Tibial nerve (tissue), 4 donors: ENCODE results near the gene NQO2. TPM values are rescaled to one million over a fixed set of nuclear protein-coding genes. Genes with fewer than 3 reads are reported as not detected.

Experiments
- DNase-seq, 2 donors: peaks; one replicate each; pipeline ENCODE4 v3.0.0-alpha.2; 2019; ENCODE audit warnings: low spot score in 2 of 2
- H3K27ac ChIP-seq, 4 donors: fragments of 200-600 bp; sonication (generic) in 3 of 4; one replicate each; pipeline ENCODE4 v1.5.1; 2017 to 2019; ENCODE audit warnings: mild to moderate bottlenecking in 1 of 4
- H3K27me3 ChIP-seq, 2 donors: fragments of 200-600 bp; sonication (generic) in 1 of 2; one replicate each; pipeline versions ENCODE4 v1.5.1 to v1.6.0; 2017 to 2019
- H3K36me3 ChIP-seq, 3 donors: fragments of 200-600 bp; sonication (generic); one replicate each; pipeline ENCODE4 v1.5.1; 2018 to 2019
- H3K4me1 ChIP-seq, 4 donors: fragments of 200-600 bp; sonication (generic) in 3 of 4; one replicate each; pipeline ENCODE4 v1.5.1; 2017 to 2019
- H3K4me3 ChIP-seq, 4 donors: fragments of 200-600 bp; sonication (generic) in 3 of 4; one replicate each; pipeline ENCODE4 v1.5.1; 2017 to 2019; ENCODE audit warnings: mild to moderate bottlenecking in 1 of 4, moderate library complexity in 1 of 4
- H3K9me3 ChIP-seq, 4 donors: fragments of 200-600 bp; sonication (generic) in 3 of 4; one replicate each; pipeline ENCODE4 v1.5.1; 2017 to 2019
- CTCF ChIP-seq, 5 experiments: fragments of 200-600 bp in 3 of 5; fragments of 450-650 bp in 2 of 5; sonication (generic) in 3 of 5; IDR thresholded peaks; one replicate each; pipeline ENCODE4 v1.5.1; 2016 to 2019; ENCODE audit warnings: antibody characterized with exemption in 5 of 5, mild to moderate bottlenecking in 3 of 5, moderate library complexity in 2 of 5
- EP300 ChIP-seq, 2 donors: sonication (generic); formaldehyde crosslinking; IDR thresholded peaks; one replicate each; pipeline ENCODE4 v1.6.1; 2017; ENCODE audit warnings: antibody characterized with exemption in 2 of 2, mild to moderate bottlenecking in 1 of 2
- POLR2A ChIP-seq, 2 donors: fragments of 450-650 bp; IDR thresholded peaks; one replicate each; pipeline ENCODE4 v1.6.1; 2017; ENCODE audit warnings: antibody characterized with exemption in 2 of 2, mild to moderate bottlenecking in 2 of 2, moderate library complexity in 2 of 2
- WGBS, 2 donors: methylation state at CpG; one replicate each; pipeline ENCODE4 v1.1.5; 2018; 5-methylcytosine and 5-hydroxymethylcytosine counted together
- total RNA-seq, 4 donors: library from RNA; depleted of rRNA; stranded (reverse); fragments of >200 nt; gene quantifications; one replicate each; pipeline ENCODE4 v1.1.0, GENCODE V29; 2016

NQO2 gene
- total RNA-seq, 4 donors from 2014 or later: 18.8 to 33.6 (median 25.8) TPM

GRCh38 chr6:2963756-2964155, 35.9 kb upstream of the NQO2 start:
- TF ChIP-seq EP300 (IDR thresholded peaks at IDR 0.05): no peak
- no peak for TF ChIP-seq CTCF (IDR thresholded peaks at IDR 0.05)

GRCh38 chr6:2964793-2965505, 34.7 kb upstream of the NQO2 start:
- 91 to 92% methylated on average over 17 of the region's 17 CpGs for WGBS, 2 donors
- Histone ChIP-seq H3K27ac (no peak overlapping the region), H3K9me3 (no peaks in the 10 kb centered on the region), H3K27me3 (no peaks in the 10 kb centered on the region), H3K4me1 (peaks cover 0 to 82% (median 27%) of the 10 kb centered on the region in 4 donors), H3K36me3 (no peaks in the 10 kb centered on the region), H3K4me3 (no peak overlapping the region)
- TF ChIP-seq POLR2A (IDR thresholded peaks at IDR 0.05): no peak
- TF ChIP-seq CTCF (IDR thresholded peaks at IDR 0.05): no peak
- no peak for TF ChIP-seq EP300 (IDR thresholded peaks at IDR 0.05)
- DNase-seq: no peak

More at GRCh38 chr6:2963756-2964155, 35.9 kb upstream of the NQO2 start:
- Histone ChIP-seq H3K27me3 (no peaks in the 10 kb centered on the region), H3K9me3 (no peaks in the 10 kb centered on the region), H3K4me3 (no peak overlapping the region), H3K4me1 (peaks cover 0 to 85% (median 27%) of the 10 kb centered on the region in 4 donors), H3K27ac (no peak overlapping the region), H3K36me3 (peaks cover 0 to 2% (median 0%) of the 10 kb centered on the region in 3 donors)
- no peak for DNase-seq
- 91 to 93% methylated on average over 8 of the region's 8 CpGs for WGBS, 2 donors

- no peak for DNase-seq
- Histone ChIP-seq H3K36me3 (no peaks in the 10 kb centered on the region), H3K27ac (peak overlapping the region in 1 of 4 donors; percentile 11), H3K9me3 (no peaks in the 10 kb centered on the region), H3K4me3 (no peak overlapping the region), H3K27me3 (no peaks in the 10 kb centered on the region), H3K4me1 (peaks cover 0 to 74% (median 23%) of the 10 kb centered on the region in 4 donors)
- TF ChIP-seq POLR2A (IDR thresholded peaks at IDR 0.05) (no peak), CTCF (IDR thresholded peaks at IDR 0.05) (no peak), EP300 (IDR thresholded peaks at IDR 0.05) (no peak)
- 77 to 85% methylated on average over 9 of the region's 9 CpGs for WGBS, 2 donors
Observed at GRCh38 chr6:2966347-2966746, 33.3 kb upstream of the NQO2 start.

GRCh38 chr6:2967936-2968335, 31.8 kb upstream of the NQO2 start:
- TF ChIP-seq POLR2A (IDR thresholded peaks at IDR 0.05): no peak
- TF ChIP-seq EP300 (IDR thresholded peaks at IDR 0.05): no peak
- TF ChIP-seq CTCF (IDR thresholded peaks at IDR 0.05): no peak
- Histone ChIP-seq H3K9me3 (no peaks in the 10 kb centered on the region), H3K27ac (no peak overlapping the region), H3K4me1 (peaks cover 0 to 65% (median 18%) of the 10 kb centered on the region in 4 donors), H3K36me3 (no peaks in the 10 kb centered on the region), H3K27me3 (no peaks in the 10 kb centered on the region), H3K4me3 (no peak overlapping the region)
- 82 to 85% methylated on average over 7 of the region's 7 CpGs for WGBS, 2 donors
- no peak for DNase-seq

- Histone ChIP-seq H3K4me3 (no peak overlapping the region), H3K36me3 (no peaks in the 10 kb centered on the region), H3K9me3 (no peaks in the 10 kb centered on the region), H3K27ac (peak overlapping the region in 2 of 4 donors; percentile 57 to 70), H3K27me3 (no peaks in the 10 kb centered on the region), H3K4me1 (peaks cover 0 to 58% (median 16%) of the 10 kb centered on the region in 4 donors)
- no peak for DNase-seq
- TF ChIP-seq CTCF (IDR thresholded peaks at IDR 0.05): no peak
- no peak for TF ChIP-seq POLR2A (IDR thresholded peaks at IDR 0.05)
- no peak for TF ChIP-seq EP300 (IDR thresholded peaks at IDR 0.05)
- 65 to 76% methylated on average over 8 of the region's 8 CpGs for WGBS, 2 donors
Observed at GRCh38 chr6:2968600-2969135, 31.0 kb upstream of the NQO2 start.
